SK-N-MC (cell line): ENCODE measurements around the gene GPR55.

Experiments used
- EZH2 ChIP-seq: fragments of 200-600 bp; sonication (generic); IDR thresholded peaks from one replicate; pipeline ENCODE4 v1.6.1; 2017; ENCODE audit warnings: antibody characterized with exemption
- POLR2AphosphoS5 ChIP-seq: IDR thresholded peaks from 2 replicates; pipeline ENCODE4 v1.6.1; 2012; ENCODE audit warnings: mild to moderate bottlenecking, low read depth, low read length, borderline replicate concordance

DNA sequence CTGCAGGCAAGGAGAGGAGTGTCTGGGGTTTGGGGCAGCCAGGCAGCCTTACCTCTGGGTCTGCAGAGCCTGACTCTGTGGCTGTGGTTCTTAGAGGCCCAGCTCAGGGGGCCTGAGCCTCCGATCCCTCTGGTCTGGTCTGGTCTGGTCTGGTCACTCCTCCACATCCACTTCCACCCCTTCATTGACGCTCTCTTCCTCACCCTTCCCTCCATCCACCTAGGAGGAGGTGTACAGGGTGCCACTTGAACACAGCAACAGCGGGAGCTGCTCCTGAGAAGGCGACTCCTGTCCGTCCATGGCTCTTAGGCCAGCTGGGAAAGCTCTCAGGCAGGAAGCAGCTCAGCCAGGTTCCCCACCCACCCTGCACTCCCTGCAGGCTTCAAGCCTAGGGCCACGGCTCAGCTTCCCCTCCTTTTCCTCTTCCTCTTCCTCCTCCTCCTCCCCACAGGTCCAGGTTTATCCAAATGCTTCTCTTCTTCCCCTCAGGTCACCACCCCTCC is 16.9 kb downstream of the GPR55 start:
- no peak for TF ChIP-seq POLR2AphosphoS5
- no peak for TF ChIP-seq EZH2
